Activated CD8-positive, alpha-beta T cell treated with anti-CD3 and anti-CD28 coated beads, Interleukin-2, amount 10 ng/mL, durations not matched to agents 7 days and 5 days (primary cell): ENCODE measurements around the gene BIN1. TPM values are rescaled to one million over a fixed set of nuclear protein-coding genes. Genes with fewer than 3 reads are reported as not detected.

Experiments
- ATAC-seq: fragments of 150-1000 bp; cut with Tn5 transposase; one replicate; pipeline ENCODE4 v1.10.0; 2021; ENCODE audit warnings: moderate library complexity
- CTCF ChIA-PET: fragments of 350-600 bp; sonication (Branson Sonifier 250); formaldehyde crosslinking; loops from one replicate; lab custom pipeline; 2021; ENCODE audit warnings: antibody characterized with exemption; lab: Charles Lee
- POLR2A ChIA-PET: fragments of 350-600 bp; sonication (Branson Sonifier 250); formaldehyde crosslinking; loops from one replicate; lab custom pipeline; 2021; ENCODE audit warnings: antibody characterized with exemption; lab: Charles Lee
- DNase-seq: peaks from one replicate; pipeline ENCODE4 v3.0.0-alpha.2; 2020
- H3K27ac Mint-ChIP-seq: one replicate; pipeline ENCODE4 v1.8.0; 2021; ENCODE audit warnings: mild to moderate bottlenecking, mixed read lengths
- H3K27me3 Mint-ChIP-seq: one replicate; pipeline ENCODE4 v1.8.0; 2021; ENCODE audit warnings: low read depth, mixed read lengths
- H3K36me3 Mint-ChIP-seq: one replicate; pipeline ENCODE4 v1.8.0; 2021; ENCODE audit warnings: low read depth, mixed read lengths
- H3K4me1 Mint-ChIP-seq: one replicate; pipeline ENCODE4 v1.8.0; 2021; ENCODE audit warnings: low read depth, mixed read lengths
- H3K4me3 Mint-ChIP-seq: one replicate; pipeline ENCODE4 v1.8.0; 2021; ENCODE audit warnings: mild to moderate bottlenecking, mixed read lengths
- H3K9me3 Mint-ChIP-seq: one replicate; pipeline ENCODE4 v1.8.0; 2022; ENCODE audit warnings: mixed read lengths; ENCODE audit not compliant: insufficient read depth
- total RNA-seq, 2 experiments: library from RNA; stranded (reverse); gene quantifications; one replicate each; pipeline ENCODE4 v1.2.3, GENCODE V29; 2021

The BIN1 gene
- total RNA-seq, 2 experiments from 2014 or later = 125 to 127 TPM

GRCh38 chr2:127068351-127068741 lies 38.6 kb downstream of the BIN1 start:
- H3K4me1 Mint-ChIP-seq = peaks cover 31% of the 10 kb centered on the region
- POLR2A ChIA-PET = interaction anchor here (1.0 to 1.2 kb wide), 2 partner anchors 14 to 17 kb away, joined by 3 to 4 read pairs; no protein-coding TSS in a partner anchor
- no peaks in the 10 kb centered on the region for H3K27me3 Mint-ChIP-seq
- ATAC-seq (no peak), DNase-seq (no peak)
- H3K4me3 Mint-ChIP-seq = no peak overlapping the region
- H3K36me3 Mint-ChIP-seq = peaks cover 39% of the 10 kb centered on the region
- CTCF ChIA-PET = interaction anchor here (0.7 to 3.0 kb wide), 17 partner anchors 9 to 411 kb away, joined by 3 to 28 read pairs (median 5); partner anchors contain the start of gene BIN1
- no peak overlapping the region for H3K27ac Mint-ChIP-seq
- H3K9me3 Mint-ChIP-seq = no peaks in the 10 kb centered on the region

DNA sequence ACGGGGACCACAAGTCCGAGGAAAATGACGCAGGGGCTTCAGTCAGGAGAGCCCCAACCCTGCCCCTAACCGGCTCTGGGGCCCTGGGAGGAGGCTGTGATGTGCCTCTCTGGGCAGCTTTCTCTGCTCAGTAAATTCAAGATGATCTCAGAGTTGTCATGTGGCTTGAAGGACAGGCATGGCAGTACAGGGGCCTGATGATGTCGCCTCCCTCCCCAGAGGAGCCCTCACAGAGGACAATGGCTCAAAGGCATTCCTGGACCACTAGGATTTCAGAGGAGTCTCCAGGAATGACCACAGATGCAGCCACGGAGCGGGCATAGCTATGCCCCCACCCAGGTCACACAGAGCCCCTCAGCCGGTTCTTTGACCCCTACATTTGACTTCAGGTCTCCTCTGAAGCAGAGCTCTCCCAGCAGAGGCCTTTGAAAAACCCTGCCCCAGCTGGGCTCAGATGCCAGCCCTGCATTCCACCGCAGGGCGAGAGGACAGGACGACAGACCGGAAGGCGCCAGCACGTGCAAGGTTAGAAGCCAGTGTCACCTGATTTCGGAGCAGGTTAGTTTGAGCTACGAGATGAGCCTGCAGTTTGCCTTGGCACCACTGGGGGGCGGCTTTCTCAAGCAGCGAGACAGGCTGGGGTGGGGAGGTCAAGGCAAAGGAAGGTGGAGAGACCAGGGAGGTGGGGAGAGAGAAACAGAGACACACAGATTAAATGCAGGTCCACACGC lies 39.2 kb downstream of the BIN1 start:
- POLR2A ChIA-PET = interaction anchor here (1.0 to 1.8 kb wide), 2 partner anchors 14 to 226 kb away, joined by 4 read pairs; partner anchors contain the start of gene ERCC3
- peak overlapping the region; percentile 11 for H3K27ac Mint-ChIP-seq
- peak; percentile 81 for DNase-seq
- peaks cover 31% of the 10 kb centered on the region for H3K4me1 Mint-ChIP-seq
- CTCF ChIA-PET = interaction anchor here (0.6 to 3.0 kb wide), 17 partner anchors 9 to 437 kb away, joined by 3 to 28 read pairs (median 5); partner anchors contain the start of gene BIN1
- H3K9me3 Mint-ChIP-seq = no peaks in the 10 kb centered on the region
- H3K27me3 Mint-ChIP-seq = no peaks in the 10 kb centered on the region
- H3K4me3 Mint-ChIP-seq = no peak overlapping the region
- ATAC-seq = peak; percentile 61
- H3K36me3 Mint-ChIP-seq = peaks cover 40% of the 10 kb centered on the region

DNA sequence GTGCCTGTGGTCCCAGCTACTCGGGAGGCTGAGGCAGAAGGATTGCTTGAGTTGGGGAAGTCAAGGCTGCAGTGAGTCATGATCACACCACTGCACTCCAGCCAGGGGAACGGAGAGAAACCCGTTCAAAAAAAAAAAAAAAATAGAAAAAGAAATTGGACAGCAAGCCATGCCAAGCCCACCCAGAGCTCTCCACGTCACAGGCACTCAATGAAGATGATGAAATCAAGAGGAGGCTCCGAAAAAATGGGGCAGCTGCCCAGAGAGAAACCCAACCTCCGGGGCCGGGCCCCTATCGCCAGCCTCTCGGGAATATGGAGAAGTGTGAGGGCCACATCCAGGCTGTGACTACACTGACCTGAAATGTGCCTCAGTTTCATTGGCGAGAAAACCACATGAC lies 40.0 kb downstream of the BIN1 start:
- ATAC-seq (no peak), DNase-seq (no peak)
- no peak overlapping the region for H3K4me3 Mint-ChIP-seq
- peaks cover 31% of the 10 kb centered on the region for H3K4me1 Mint-ChIP-seq
- H3K36me3 Mint-ChIP-seq = peaks cover 40% of the 10 kb centered on the region
- no peaks in the 10 kb centered on the region for H3K9me3 Mint-ChIP-seq
- POLR2A ChIA-PET = interaction anchor here (1.8 kb wide), 1 partner anchor 227 kb away, joined by 4 read pairs; the partner anchor contains the start of gene ERCC3
- CTCF ChIA-PET = interaction anchor here (1.3 to 3.0 kb wide), 5 partner anchors 13 to 106 kb away, joined by 4 to 28 read pairs (median 7); no protein-coding TSS in a partner anchor
- H3K27me3 Mint-ChIP-seq = no peaks in the 10 kb centered on the region
- no peak overlapping the region for H3K27ac Mint-ChIP-seq

GRCh38 chr2:127065940-127066318 lies 41.0 kb downstream of the BIN1 start:
- POLR2A ChIA-PET = interaction anchor here (1.2 to 1.8 kb wide), 3 partner anchors 8 to 228 kb away, joined by 4 read pairs; partner anchors contain the start of gene ERCC3
- peaks cover 28% of the 10 kb centered on the region for H3K4me1 Mint-ChIP-seq
- no peaks in the 10 kb centered on the region for H3K27me3 Mint-ChIP-seq

DNA sequence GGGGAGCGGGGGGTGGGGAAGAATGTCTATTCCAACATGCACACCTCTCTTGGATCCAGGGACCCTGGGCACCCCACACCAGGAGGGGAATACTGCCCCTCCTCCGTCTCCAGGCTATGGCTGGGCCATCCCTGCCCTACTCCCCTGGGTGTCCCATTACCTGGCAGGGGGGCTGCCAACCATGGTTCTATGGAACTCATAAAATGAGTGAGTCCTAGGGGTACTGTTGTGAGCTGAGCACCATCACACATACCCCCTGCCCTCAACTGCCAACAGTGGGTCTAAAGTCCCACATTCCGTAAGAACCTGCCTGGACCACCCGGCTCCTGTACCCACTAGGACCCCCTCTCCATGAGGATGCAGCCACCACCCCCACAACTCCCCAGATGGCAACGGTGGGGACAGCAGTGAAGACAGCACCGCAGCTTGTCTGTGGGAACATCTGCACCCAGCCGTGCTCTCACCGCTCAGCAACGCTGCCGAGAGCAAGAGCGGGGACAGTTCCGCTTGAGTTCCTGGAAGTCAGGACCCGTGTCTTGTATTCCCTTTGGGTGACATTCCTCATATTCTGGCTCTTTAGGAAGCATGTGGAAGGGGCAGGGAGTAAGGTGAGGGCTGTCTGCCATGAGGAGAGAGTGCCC lies 41.5 kb downstream of the BIN1 start:
- ATAC-seq (no peak), DNase-seq (no peak)
- ChIA-PET CTCF (interaction anchor here (1.6 kb wide), 1 partner anchor 20 kb away, joined by 5 read pairs; no protein-coding TSS in a partner anchor), POLR2A (interaction anchor here (1.2 to 1.8 kb wide), 2 partner anchors 9 to 15 kb away, joined by 4 read pairs; no protein-coding TSS in a partner anchor)
- peaks cover 33% of the 10 kb centered on the region for H3K36me3 Mint-ChIP-seq
- no peaks in the 10 kb centered on the region for H3K27me3 Mint-ChIP-seq
- H3K4me3 Mint-ChIP-seq = no peak overlapping the region
- peaks cover 28% of the 10 kb centered on the region for H3K4me1 Mint-ChIP-seq
- no peaks in the 10 kb centered on the region for H3K9me3 Mint-ChIP-seq
- no peak overlapping the region for H3K27ac Mint-ChIP-seq

More at GRCh38 chr2:127065940-127066318, 41.0 kb downstream of the BIN1 start:
- no peak overlapping the region for H3K4me3 Mint-ChIP-seq
- ATAC-seq (no peak), DNase-seq (no peak)
- peaks cover 36% of the 10 kb centered on the region for H3K36me3 Mint-ChIP-seq
- no peak overlapping the region for H3K27ac Mint-ChIP-seq
- no peaks in the 10 kb centered on the region for H3K9me3 Mint-ChIP-seq
- CTCF ChIA-PET = interaction anchor here (1.6 kb wide), 1 partner anchor 19 kb away, joined by 5 read pairs; no protein-coding TSS in a partner anchor

DNA sequence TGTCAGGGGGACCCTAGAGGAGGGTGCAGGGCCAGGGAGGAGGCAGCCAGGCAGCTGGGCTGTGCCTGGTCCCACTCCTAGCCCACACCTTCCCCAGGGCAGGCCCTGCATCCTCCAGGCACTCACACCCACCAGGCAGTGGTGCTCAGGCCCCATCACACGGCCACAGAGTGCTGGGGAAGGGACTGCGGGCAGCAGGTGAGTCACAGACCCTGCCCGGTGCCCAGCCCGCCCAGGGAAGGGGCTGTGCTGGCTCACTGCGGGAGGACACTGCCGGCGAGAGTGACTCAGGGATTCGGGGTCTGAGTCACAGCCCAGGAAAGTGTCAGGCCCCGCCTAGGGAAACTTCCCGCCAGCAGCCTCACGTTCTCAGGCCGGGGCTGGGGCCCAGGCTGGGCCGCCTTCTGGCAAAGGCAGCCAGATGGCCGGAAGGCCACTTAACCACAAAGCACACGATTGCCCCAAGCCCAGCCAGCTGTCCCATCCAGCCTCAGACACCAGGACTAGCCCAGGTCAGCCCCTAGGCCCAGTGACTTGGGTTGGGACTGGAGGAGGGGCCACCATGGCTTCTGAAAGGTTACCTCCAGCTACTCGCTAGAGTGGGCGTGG lies 42.2 kb downstream of the BIN1 start:
- no peak overlapping the region for H3K4me3 Mint-ChIP-seq
- POLR2A ChIA-PET = interaction anchor here (1.2 to 1.8 kb wide), 2 partner anchors 10 to 16 kb away, joined by 4 read pairs; no protein-coding TSS in a partner anchor

GRCh38 chr2:127063701-127064590 lies 43.0 kb downstream of the BIN1 start:
- no peaks in the 10 kb centered on the region for H3K27me3 Mint-ChIP-seq
- POLR2A ChIA-PET = interaction anchor here (1.8 kb wide), 1 partner anchor 17 kb away, joined by 4 read pairs; no protein-coding TSS in a partner anchor
- H3K36me3 Mint-ChIP-seq = peaks cover 25% of the 10 kb centered on the region
- H3K9me3 Mint-ChIP-seq = no peaks in the 10 kb centered on the region
- CTCF ChIA-PET = interaction anchor here (0.8 kb wide), 1 partner anchor 34 kb away, joined by 3 read pairs; no protein-coding TSS in a partner anchor
- H3K4me3 Mint-ChIP-seq = no peak overlapping the region
- peaks cover 22% of the 10 kb centered on the region for H3K4me1 Mint-ChIP-seq
- H3K27ac Mint-ChIP-seq = peak overlapping the region; percentile 39
- ATAC-seq = no peak
- no peak for DNase-seq

More for the DNA sequence above, 42.2 kb downstream of the BIN1 start:
- H3K27me3 Mint-ChIP-seq = no peaks in the 10 kb centered on the region
- peak; percentile 68 for ATAC-seq
- DNase-seq = peak; percentile 61
- H3K36me3 Mint-ChIP-seq = peaks cover 29% of the 10 kb centered on the region
- peaks cover 28% of the 10 kb centered on the region for H3K4me1 Mint-ChIP-seq
- CTCF ChIA-PET = interaction anchor here (0.8 to 1.6 kb wide), 2 partner anchors 20 to 35 kb away, joined by 3 to 5 read pairs; no protein-coding TSS in a partner anchor
- peak overlapping the region; percentile 39 for H3K27ac Mint-ChIP-seq
- no peaks in the 10 kb centered on the region for H3K9me3 Mint-ChIP-seq

DNA sequence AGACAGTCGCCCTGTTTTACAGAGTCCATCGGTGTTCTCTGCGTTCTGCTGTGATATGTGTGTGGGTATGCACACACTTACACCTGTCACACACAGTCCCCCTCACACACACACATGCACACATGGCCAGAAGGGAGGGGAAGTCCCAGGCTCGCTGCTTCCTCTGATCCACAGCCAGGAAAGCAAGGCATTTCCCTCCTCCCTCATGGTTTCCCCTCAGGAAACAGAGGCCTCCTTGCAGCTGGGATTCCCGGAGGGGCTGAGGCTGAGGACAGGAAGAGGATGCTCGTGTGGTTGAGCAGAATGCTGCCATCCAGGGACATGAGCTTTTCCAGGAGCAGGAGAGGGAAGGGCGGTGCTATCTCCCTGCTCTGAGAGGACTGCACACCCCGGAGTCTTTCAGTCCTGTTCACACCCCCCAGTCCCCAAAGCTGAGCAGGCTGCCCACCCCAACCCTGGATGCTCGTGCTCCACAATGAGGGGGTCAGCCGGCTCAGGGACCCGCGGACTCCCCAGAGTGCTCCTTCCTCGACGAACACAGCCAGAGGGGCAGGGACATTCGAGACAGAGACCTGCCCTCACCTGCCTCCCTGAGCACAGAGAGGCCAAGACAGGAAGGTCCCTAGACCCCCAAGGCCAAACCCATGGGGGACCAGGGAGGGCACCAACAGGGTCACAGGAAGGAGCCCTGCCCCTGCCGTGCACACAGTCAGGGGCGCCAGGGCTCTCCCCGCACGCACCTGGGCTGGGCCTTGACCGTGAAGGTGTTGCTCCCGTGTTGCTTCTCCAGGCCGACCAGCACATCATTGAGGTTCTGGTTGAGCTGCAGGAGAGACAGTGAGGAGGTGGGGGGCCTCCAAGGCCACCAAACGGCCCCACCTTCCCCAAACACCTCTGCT lies 45.3 kb downstream of the BIN1 start:
- H3K4me1 Mint-ChIP-seq = peaks cover 12% of the 10 kb centered on the region
- CTCF ChIA-PET = no interaction called here
- H3K4me3 Mint-ChIP-seq = no peak overlapping the region
- ATAC-seq (no peak), DNase-seq (no peak)
- H3K9me3 Mint-ChIP-seq = no peaks in the 10 kb centered on the region
- H3K27me3 Mint-ChIP-seq = no peaks in the 10 kb centered on the region
- H3K27ac Mint-ChIP-seq = no peak overlapping the region
- POLR2A ChIA-PET = no interaction called here
- H3K36me3 Mint-ChIP-seq = peaks cover 17% of the 10 kb centered on the region

GRCh38 chr2:127060264-127060945 lies 46.5 kb downstream of the BIN1 start:
- no peaks in the 10 kb centered on the region for H3K27me3 Mint-ChIP-seq
- peak overlapping the region; percentile 15 for H3K27ac Mint-ChIP-seq
- H3K4me3 Mint-ChIP-seq = no peak overlapping the region
- POLR2A ChIA-PET = no interaction called here
- no peaks in the 10 kb centered on the region for H3K9me3 Mint-ChIP-seq
- no peak for ATAC-seq
- H3K4me1 Mint-ChIP-seq = peaks cover 9% of the 10 kb centered on the region
- no peak for DNase-seq
- CTCF ChIA-PET = no interaction called here
- H3K36me3 Mint-ChIP-seq = peaks cover 16% of the 10 kb centered on the region
